Measurements from ENCODE around the gene ISL2. TPM values are rescaled to one million over a fixed set of nuclear protein-coding genes. Genes with fewer than 3 reads are reported as not detected.

Gene ISL2
- total RNA-seq, 1 donor: 0.21 TPM

Other genes starting within 250 kb of the ISL2 start
- gene ETFA, start 25.3 kb upstream of the ISL2 start, total RNA-seq: 51.5 TPM

Data from mononuclear cell (primary cell).